Measurements from ENCODE around the gene GRIK4. TPM values are rescaled to one million over a fixed set of nuclear protein-coding genes. Genes with fewer than 3 reads are reported as not detected.

The GRIK4 gene
- total and polyA plus RNA-seq, 2 donors (not counting 1 experiment from before 2014, with no cell fraction given), result 0.12 to 0.27 TPM

DNA sequence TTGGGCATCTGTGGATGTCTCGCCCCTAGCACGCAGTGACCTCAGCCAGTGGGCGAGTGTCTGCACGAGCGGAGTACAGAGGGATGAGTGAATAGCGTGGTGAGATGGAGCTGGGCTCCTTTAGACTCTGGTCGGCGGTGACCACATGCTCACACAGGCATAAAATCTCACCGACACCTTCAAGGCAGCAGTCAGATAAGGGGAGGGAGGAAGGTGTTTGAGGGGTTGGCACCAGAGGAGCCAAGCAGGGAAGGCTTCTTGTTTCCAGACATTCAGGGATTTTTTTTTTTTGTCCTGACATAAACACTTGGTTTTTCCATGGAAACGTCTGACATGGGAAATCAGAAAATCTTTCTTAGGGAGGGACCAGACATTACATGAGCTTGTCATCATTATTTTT, 35.8 kb downstream of the GRIK4 start:
- no peak overlapping the region for H3K4me2 ChIP-seq (replicated peaks; ENCODE audit: low read depth, low read length, poor library complexity, severe bottlenecking)
- ATAC-seq (ENCODE audit: low read depth) (no peak), DNase-seq (no peak)
- no peaks in the 10 kb centered on the region for H4K20me1 ChIP-seq (ENCODE audit: control insufficient read depth, insufficient read depth, low read length, poor library complexity, severe bottlenecking)
- 86% methylated on average over 5 of the region's 10 CpGs for WGBS (ENCODE audit: insufficient coverage)
- POLR2A ChIA-PET, result no interaction called here
- no peaks in the 10 kb centered on the region for H3K27me3 ChIP-seq (replicated peaks in 1 of 4; ENCODE audit: control extremely low read depth in 1 of 4, control insufficient read depth in 3 of 4, insufficient read depth in 4 of 4, low read length in 3 of 4)
- H3K36me3 ChIP-seq (replicated peaks in 1 of 2; ENCODE audit: control extremely low read depth in 1 of 2, control insufficient read depth in 1 of 2, extremely low read depth in 1 of 2, insufficient read depth in 2 of 2, low read length in 1 of 2), result no peaks in the 10 kb centered on the region
- Mint-ChIP-seq H3K9me3 (ENCODE audit: insufficient read depth) (no peaks in the 10 kb centered on the region), H3K4me3 (no peak overlapping the region), H3K27me3 (peaks cover 9% of the 10 kb centered on the region), H3K27ac (no peak overlapping the region), H3K4me1 (peaks cover 40% of the 10 kb centered on the region)
- CTCF ChIA-PET, result no interaction called here
- no peak overlapping the region for H3K4me3 ChIP-seq (ENCODE audit: control extremely low read depth in 1 of 5, extremely low read depth in 1 of 5, insufficient read depth in 1 of 5, low read depth in 2 of 5, low read length in 4 of 5)
- no peaks in the 10 kb centered on the region for H3K9me3 ChIP-seq (ENCODE audit: control extremely low read depth in 1 of 3, control insufficient read depth in 2 of 3, insufficient read depth in 1 of 3, low read length in 2 of 3)
- H3K27ac ChIP-seq (ENCODE audit: low read length in 2 of 2), result no peak overlapping the region
- TF ChIP-seq EZH2 (IDR thresholded peaks at IDR 0.05; ENCODE audit: borderline replicate concordance, insufficient read depth, low read depth, low read length, poor library complexity, severe bottlenecking) (no peak), CTCF (IDR thresholded peaks at IDR 0.05) (no peak)
- H3K79me2 ChIP-seq (ENCODE audit: control insufficient read depth, insufficient read depth, low read length), result no peaks in the 10 kb centered on the region
- intact Hi-C loops (cut with micrococcal nuclease), result no loop called here
- H3K4me1 ChIP-seq (ENCODE audit: control insufficient read depth in 2 of 2, insufficient read depth in 2 of 2, low read length in 2 of 2), result peaks cover 28 to 40% of the 10 kb centered on the region in 2 donors
- no peak overlapping the region for H3K9ac ChIP-seq (ENCODE audit: low read length)
- H2AFZ ChIP-seq (ENCODE audit: insufficient read depth, low read depth, low read length, poor library complexity, severe bottlenecking), result no peak overlapping the region

GRCh38 chr11:120547811-120548681, 36.5 kb downstream of the GRIK4 start:
- POLR2A ChIA-PET, result no interaction called here
- Histone ChIP-seq H3K36me3 (replicated peaks in 1 of 2; ENCODE audit: control extremely low read depth in 1 of 2, control insufficient read depth in 1 of 2, extremely low read depth in 1 of 2, insufficient read depth in 2 of 2, low read length in 1 of 2) (no peaks in the 10 kb centered on the region), H3K27me3 (replicated peaks in 1 of 4; ENCODE audit: control extremely low read depth in 1 of 4, control insufficient read depth in 3 of 4, insufficient read depth in 4 of 4, low read length in 3 of 4) (no peaks in the 10 kb centered on the region), H3K27ac (ENCODE audit: low read length in 2 of 2) (no peak overlapping the region), H3K9me3 (ENCODE audit: control extremely low read depth in 1 of 3, control insufficient read depth in 2 of 3, insufficient read depth in 1 of 3, low read length in 2 of 3) (no peaks in the 10 kb centered on the region), H3K4me2 (replicated peaks; ENCODE audit: low read depth, low read length, poor library complexity, severe bottlenecking) (no peak overlapping the region), H3K9ac (ENCODE audit: low read length) (no peak overlapping the region), H3K4me1 (ENCODE audit: control insufficient read depth in 2 of 2, insufficient read depth in 2 of 2, low read length in 2 of 2) (peaks cover 28 to 40% of the 10 kb centered on the region in 2 donors), H2AFZ (ENCODE audit: insufficient read depth, low read depth, low read length, poor library complexity, severe bottlenecking) (no peak overlapping the region), H4K20me1 (ENCODE audit: control insufficient read depth, insufficient read depth, low read length, poor library complexity, severe bottlenecking) (no peaks in the 10 kb centered on the region), H3K4me3 (ENCODE audit: control extremely low read depth in 1 of 5, extremely low read depth in 1 of 5, insufficient read depth in 1 of 5, low read depth in 2 of 5, low read length in 4 of 5) (no peak overlapping the region), H3K79me2 (ENCODE audit: control insufficient read depth, insufficient read depth, low read length) (no peaks in the 10 kb centered on the region)
- TF ChIP-seq CTCF (IDR thresholded peaks at IDR 0.05) (no peak), EZH2 (IDR thresholded peaks at IDR 0.05; ENCODE audit: borderline replicate concordance, insufficient read depth, low read depth, low read length, poor library complexity, severe bottlenecking) (no peak)
- H3K4me1 Mint-ChIP-seq, result peaks cover 40% of the 10 kb centered on the region
- WGBS (ENCODE audit: insufficient coverage), result 79% methylated on average over 14 of the region's 15 CpGs
- H3K27me3 Mint-ChIP-seq, result peaks cover 9% of the 10 kb centered on the region
- no peak overlapping the region for H3K4me3 Mint-ChIP-seq
- peak overlapping the region; percentile 11 for H3K27ac Mint-ChIP-seq
- no peak for ATAC-seq (ENCODE audit: low read depth)
- CTCF ChIA-PET, result no interaction called here
- no peaks in the 10 kb centered on the region for H3K9me3 Mint-ChIP-seq (ENCODE audit: insufficient read depth)
- no peak for DNase-seq
- intact Hi-C loops (cut with micrococcal nuclease), result no loop called here
